K562 (cell line): ENCODE data around the gene PSMC3IP. TPM values are rescaled to one million over a fixed set of nuclear protein-coding genes. Genes with fewer than 3 reads are reported as not detected.

Experiments
- ATAC-seq: fragments of 200-7000 bp; cut with Tn5 transposase; 3 replicates; pipeline ENCODE4 v1.9.1; 2020; ENCODE audit warnings: moderate library complexity
- BruUV-seq: library from RNA; stranded (reverse); fragments of 400-500 nt; replicated peaks from 2 replicates; lab custom pipeline; 2021; lab: Mats Ljungman, UMichigan
- CTCF ChIA-PET: fragments of 300-600 bp; formaldehyde crosslinking; extraction: SDS; loops from one replicate; lab custom pipeline; 2021; ENCODE audit warnings: low intra/inter-chr PET ratio; lab: Yijun Ruan, JAX
- POLR2A ChIA-PET: fragments of 300-600, 350-650 bp; sonication (Branson Sonifier 250); formaldehyde crosslinking; extraction: SDS; loops from one replicate; lab custom pipeline; 2021; ENCODE audit warnings: antibody characterized with exemption, inconsistent platforms; lab: Yijun Ruan, JAX
- DNase-seq, 4 experiments: peaks; one replicate each; pipeline versions ENCODE4 v3.0.0 to v3.0.0-alpha.2; 2011 to 2018; ENCODE audit warnings: low spot score in 3 of 4, mixed read lengths in 3 of 4; ENCODE audit errors: extremely low read depth in 1 of 4
- FAIRE-seq: peaks from 2 replicates; lab custom pipeline; 2011; peaks lifted over from hg19 to GRCh38; lab: Jason Lieb, UNC
- H2AFZ ChIP-seq: 2 replicates; pipeline ENCODE4 v1.6.0; 2011; ENCODE audit warnings: low read depth, low read length, control low read depth, inconsistent platforms
- H3K27ac ChIP-seq: fragments of 200-600 bp; 3 replicates; pipeline ENCODE4 v1.8.0; 2011; ENCODE audit warnings: low read depth, mild to moderate bottlenecking, control low read depth, inconsistent platforms, low read length, moderate library complexity, mixed read lengths; ENCODE audit errors: extremely low read depth
- H3K27me3 ChIP-seq, 2 experiments: fragments of 300-600 bp in 1 of 2; 2 replicates in 1 of 2; 3 replicates in 1 of 2; pipeline versions ENCODE4 v1.6.0 to v1.8.0; 2011; ENCODE audit warnings: inconsistent platforms in 2 of 2, low read length in 2 of 2, mild to moderate bottlenecking in 1 of 2, mixed read lengths in 1 of 2, moderate library complexity in 1 of 2; ENCODE audit not compliant: control insufficient read depth in 2 of 2, insufficient read depth in 2 of 2
- H3K36me3 ChIP-seq: fragments of 300-600 bp; 3 replicates; pipeline ENCODE4 v1.8.0; 2011; ENCODE audit warnings: mild to moderate bottlenecking, low read length, inconsistent platforms; ENCODE audit not compliant: control insufficient read depth, insufficient read depth
- H3K4me1 ChIP-seq, 2 experiments: fragments of 200-600 bp in 1 of 2; replicated peaks in 1 of 2; 2 replicates in 1 of 2; 3 replicates in 1 of 2; pipeline versions ENCODE4 v1.5.1 to v1.8.0; 2011; ENCODE audit warnings: inconsistent platforms in 2 of 2, low read length in 2 of 2, mild to moderate bottlenecking in 1 of 2, mixed read lengths in 1 of 2, moderate library complexity in 1 of 2; ENCODE audit not compliant: control insufficient read depth in 2 of 2, insufficient read depth in 2 of 2
- H3K4me2 ChIP-seq: 2 replicates; pipeline ENCODE4 v1.6.1; 2011; ENCODE audit warnings: low read length, control low read depth, inconsistent platforms, mixed read lengths; ENCODE audit not compliant: insufficient read depth
- H3K4me3 ChIP-seq: fragments of 200-600 bp; sonication (generic), shearing (Covaris generic); 2 replicates; pipeline ENCODE4 v1.5.1; 2016; ENCODE audit warnings: control low read depth, inconsistent platforms
- H3K79me2 ChIP-seq: fragments of 200-600 bp; 3 replicates; pipeline ENCODE4 v1.8.0; 2011; ENCODE audit warnings: low read length, inconsistent platforms; ENCODE audit not compliant: control insufficient read depth, insufficient read depth
- H3K9ac ChIP-seq, 2 experiments: 2 replicates each; pipeline versions ENCODE4 v1.6.0 to v1.6.1; 2011; ENCODE audit warnings: low read depth in 2 of 2, low read length in 2 of 2, control low read depth in 1 of 2, inconsistent platforms in 1 of 2, mild to moderate bottlenecking in 1 of 2, mixed read lengths in 1 of 2; ENCODE audit not compliant: insufficient read depth in 1 of 2
- H3K9me1 ChIP-seq: one replicate; pipeline ENCODE4 v1.6.0; 2011; ENCODE audit warnings: inconsistent platforms, mild to moderate bottlenecking, low read length, moderate library complexity; ENCODE audit not compliant: control insufficient read depth, insufficient read depth
- H3K9me3 ChIP-seq: replicated peaks from 2 replicates; pipeline ENCODE4 v1.5.1; 2011; ENCODE audit warnings: low read depth, low read length, inconsistent platforms; ENCODE audit not compliant: control insufficient read depth, insufficient read depth
- H4K20me1 ChIP-seq: replicated peaks from 2 replicates; pipeline ENCODE4 v1.6.1; 2011; ENCODE audit warnings: low read length, inconsistent platforms, mixed read lengths; ENCODE audit not compliant: control insufficient read depth, insufficient read depth
- ATF4 ChIP-seq: fragments of 450-650 bp; formaldehyde crosslinking; IDR thresholded peaks from 2 replicates; pipeline ENCODE4 v1.4.0; 2022; ENCODE audit warnings: mild to moderate bottlenecking, moderate library complexity
- CREB3 ChIP-seq: fragments of 450-650 bp; conservative IDR thresholded peaks from 2 replicates; pipeline ENCODE4 v1.6.1; 2016; ENCODE audit warnings: missing genetic modification characterization, low read depth, mild to moderate bottlenecking, missing compliant biosample characterization, moderate library complexity
- MEF2D ChIP-seq: conservative IDR thresholded peaks from 2 replicates; pipeline ENCODE4 v1.6.1; 2016; ENCODE audit warnings: low read depth, missing genetic modification characterization, missing compliant biosample characterization
- NR2F6 ChIP-seq: fragments of 450-650 bp; formaldehyde crosslinking; IDR thresholded peaks from 2 replicates; pipeline ENCODE4 v1.4.0; 2020; ENCODE audit warnings: mild to moderate bottlenecking
- OTX1 ChIP-seq: fragments of 450-650 bp; formaldehyde crosslinking; IDR thresholded peaks from 2 replicates; pipeline ENCODE4 v1.4.0; 2022; ENCODE audit warnings: mild to moderate bottlenecking
- SREBF2 ChIP-seq: sonication (generic); formaldehyde crosslinking; IDR thresholded peaks from 2 replicates; pipeline ENCODE4 v1.4.0; 2020; ENCODE audit warnings: mild to moderate bottlenecking, missing genetic modification reagents
- SRF ChIP-seq, 2 experiments: fragments of 250-450, 450-650 bp in 1 of 2; sonication (Bioruptor Pico) in 1 of 2; sonication (generic) in 1 of 2; formaldehyde crosslinking; IDR thresholded peaks; 2 replicates each; pipeline versions ENCODE4 v1.5.0 to v1.5.1; 2020 to 2022; ENCODE audit warnings: mild to moderate bottlenecking in 1 of 2, missing genetic modification reagents in 1 of 2
- YY1 ChIP-seq, 3 experiments: IDR thresholded peaks; 2 replicates each; pipeline ENCODE4 v1.6.1; 2011; ENCODE audit warnings: low read length in 2 of 3, mild to moderate bottlenecking in 2 of 3, moderate library complexity in 2 of 3, borderline replicate concordance in 1 of 3, control low read depth in 1 of 3, low read depth in 1 of 3; ENCODE audit not compliant: insufficient read depth in 3 of 3, insufficient replicate concordance in 2 of 3, control insufficient read depth in 1 of 3, insufficient read length in 1 of 3; ENCODE audit errors: extremely low read depth in 1 of 3
- ZNF609 ChIP-seq: sonication (generic); formaldehyde crosslinking; IDR thresholded peaks from 2 replicates; pipeline ENCODE4 v1.8.1; 2023; ENCODE audit warnings: missing genetic modification reagents, mild to moderate bottlenecking, borderline replicate concordance
- ZNF695 ChIP-seq: fragments of 450-650 bp; formaldehyde crosslinking; IDR thresholded peaks from 2 replicates; pipeline ENCODE4 v1.4.0; 2020; ENCODE audit warnings: mild to moderate bottlenecking, moderate library complexity
- WGBS: fragments of 100-300 bp; shearing (Covaris generic); methylation state at CpG from one replicate; pipeline ENCODE4 v1.1.6; 2016; ENCODE audit warnings: low coverage, mixed read lengths; ENCODE audit not compliant: insufficient coverage; ENCODE audit errors: missing lambda C conversion rate; 5-methylcytosine and 5-hydroxymethylcytosine counted together
- in situ Hi-C: fragments of 300-500 bp; cut with MboI; formaldehyde crosslinking; loops from 4 replicates; pipeline ENCODE4 v1.15.0; 2018; ENCODE audit warnings: inconsistent platforms, mixed read lengths
- intact Hi-C: fragments of 100-400 bp; cut with micrococcal nuclease; formaldehyde crosslinking; loops from 2 replicates; pipeline ENCODE4 v1.14.2; 2022
- polyA plus RNA-seq, 8 experiments: library from polyadenylated mRNA; depleted of rRNA in 4 of 8; stranded (reverse) in 5 of 8; unstranded in 3 of 8; fragments of >200 nt; fragmentation: Nextera tagmentation in 2 of 8; fragmentation: Illumina TruSeq in 1 of 8; extraction: Ambion mirVana in 2 of 8; extraction: Trizol in 1 of 8; gene quantifications; 2 replicates each; pipeline versions ENCODE4 v1.2.1 to v1.2.3, GENCODE V29; 2011 to 2014; ENCODE audit warnings: inconsistent platforms in 1 of 8, missing spikeins in 1 of 8
- total RNA-seq, 7 experiments: library from RNA; depleted of rRNA in 6 of 7; stranded (reverse); fragments of >200 nt in 6 of 7; fragmentation: Illumina TruSeq in 2 of 7; extraction: Trizol in 2 of 7; gene quantifications; 2 replicates each; pipeline versions ENCODE4 v1.2.1 to v1.2.3, GENCODE V29; 2011 to 2021; ENCODE audit warnings: low replicate concordance in 1 of 7

PSMC3IP gene
- total and polyA plus RNA-seq, 9 of the 15 experiments (the other 6 are each of a cell fraction or from before 2014, with no cell fraction given) = 13.8 to 65.6 (median 32.8) TPM

- TF ChIP-seq ZNF609 (no peak), MEF2D (tag) (no peak)
Measured at GRCh38 chr17:42566883-42567573, 10.5 kb downstream of the PSMC3IP start, which contains the start of gene MLX (continued).

GRCh38 chr17:42566215-42566882, 11.2 kb downstream of the PSMC3IP start:
- peak overlapping the region; percentile 89 for H3K27ac ChIP-seq
- DNase-seq (no peak), ATAC-seq (no peak), FAIRE-seq (no peak)
- intact Hi-C loops (no loop called here), in situ Hi-C loops (no loop called here)
- H3K9me3 ChIP-seq = no peaks in the 10 kb centered on the region
- no peaks in the 10 kb centered on the region for H4K20me1 ChIP-seq
- peak overlapping the region; percentile 87 for H2AFZ ChIP-seq
- 13% methylated on average over 28 of the region's 28 CpGs for WGBS
- H3K36me3 ChIP-seq = peaks cover 73% of the 10 kb centered on the region
- no peaks in the 10 kb centered on the region for H3K27me3 ChIP-seq
- peaks cover 36 to 65% of the 10 kb centered on the region in 2 experiments for H3K4me1 ChIP-seq
- H3K4me3 ChIP-seq = peak overlapping the region; percentile 82
- H3K9me1 ChIP-seq = no peaks in the 10 kb centered on the region
- TSS peak; percentile 47 for BruUV-seq
- ChIA-PET POLR2A (interaction anchor here (0.6 to 8.3 kb wide), 4 partner anchors 11 to 429 kb away, joined by 3 to 58 read pairs (median 4); partner anchors contain the start of gene PSMC3IP), CTCF (interaction anchor here (0.6 to 0.7 kb wide), 2 partner anchors 13 to 30 kb away, joined by 3 read pairs; partner anchors contain the start of gene NAGLU)
- H3K4me2 ChIP-seq = peak overlapping the region; percentile 88
- peaks cover 70% of the 10 kb centered on the region for H3K79me2 ChIP-seq
- peak overlapping the region; percentile 88 to 96 for H3K9ac ChIP-seq
- peak; percentile 83 for TF ChIP-seq OTX1 (CRISPR knock-in tag)
- peak; percentile 50; the same call in 1 of the 2 replicates for TF ChIP-seq CREB3
- peak; percentile 63; the same call in 1 of the 2 replicates for TF ChIP-seq NR2F6 (CRISPR knock-in tag)
- 0 out of 2 replicates have a peak, but pooled peaks have one; percentile 74 for TF ChIP-seq ZNF695 (CRISPR knock-in tag)
- TF ChIP-seq SRF (CRISPR knock-in tag; IDR thresholded peaks at IDR 0.05) = peak in 1 of 2 experiments; percentile 45; a peak in 1 of 4 replicates
- TF ChIP-seq ATF4 = 0 out of 2 replicates have a peak, but pooled peaks have one; percentile 41
- TF ChIP-seq YY1 (IDR thresholded peaks at IDR 0.05; ENCODE audit: borderline replicate concordance in 1 of 3, control insufficient read depth in 1 of 3, extremely low read depth in 1 of 3, insufficient read depth in 3 of 3, insufficient read length in 1 of 3, insufficient replicate concordance in 2 of 3, low read depth in 1 of 3, low read length in 2 of 3) = peak; percentile 68 to 95 (median 85)
- TF ChIP-seq SREBF2 (CRISPR knock-in tag) = peak; percentile 88; the same call in 1 of the 2 replicates
